H1 (cell line): ENCODE data around the gene PI4K2A. TPM values are rescaled to one million over a fixed set of nuclear protein-coding genes. Genes with fewer than 3 reads are reported as not detected.

Source experiments
- ATF3 ChIP-seq: IDR thresholded peaks from 2 replicates; pipeline ENCODE4 v1.6.1; 2011; ENCODE audit warnings: low read depth, mild to moderate bottlenecking, low read length; ENCODE audit not compliant: insufficient read depth
- BCL11A ChIP-seq, 2 experiments: IDR thresholded peaks; one replicate each; pipeline ENCODE4 v1.6.1; 2011; ENCODE audit warnings: low read depth in 2 of 2, low read length in 2 of 2, mild to moderate bottlenecking in 2 of 2
- CBX5 ChIP-seq: fragments of 300-800, 300-1000 bp; sonication (generic); IDR thresholded peaks from 2 replicates; pipeline ENCODE4 v1.7.1; 2016; ENCODE audit warnings: antibody characterized with exemption, low read length, low read depth
- CREB1 ChIP-seq: IDR thresholded peaks from 2 replicates; pipeline ENCODE4 v1.6.1; 2012; ENCODE audit warnings: inconsistent platforms
- HDAC6 ChIP-seq: IDR thresholded peaks from one replicate; pipeline ENCODE4 v1.7.1; 2012; ENCODE audit warnings: low read depth, mild to moderate bottlenecking, inconsistent platforms, low read length, moderate library complexity
- RBBP5 ChIP-seq: IDR thresholded peaks from 2 replicates; pipeline ENCODE4 v1.7.1; 2012; ENCODE audit warnings: low read depth, mild to moderate bottlenecking, inconsistent platforms, low read length, moderate library complexity, borderline replicate concordance
- SIX5 ChIP-seq: IDR thresholded peaks from 2 replicates; pipeline ENCODE4 v1.6.1; 2011; ENCODE audit warnings: mild to moderate bottlenecking, low read depth, low read length
- YY1 ChIP-seq: IDR thresholded peaks from 2 replicates; pipeline ENCODE4 v1.6.1; 2011; ENCODE audit warnings: low read depth, mild to moderate bottlenecking, low read length
- polyA plus RNA-seq, 7 experiments: library from polyadenylated mRNA; depleted of rRNA in 3 of 7; stranded (reverse) in 5 of 7; unstranded in 2 of 7; fragments of >200 nt in 5 of 7; fragments of 200-250 nt in 2 of 7; gene quantifications; 1 replicate in 5 of 7; 2 replicates in 1 of 7; 4 replicates in 1 of 7; pipeline versions ENCODE4 v1.2.1 to v1.2.3, GENCODE V29; 2011 to 2013; ENCODE audit warnings: missing spikeins in 2 of 7, mixed read lengths in 2 of 7
- total RNA-seq: library from RNA; stranded (reverse); fragmentation: NEBNext Ultra II Directional; extraction: Animal tissue kit (Norgen Biotek cat#: 25700); gene quantifications from 2 replicates; pipeline ENCODE4 v1.2.1, GENCODE V29; 2021

The PI4K2A gene
- total and polyA plus RNA-seq, 2 of the 8 experiments (the other 6 are each of a cell fraction or from before 2014, with no cell fraction given), result 20.7 to 21.9 TPM

- TF ChIP-seq BCL11A (IDR thresholded peaks at IDR 0.05; ENCODE audit: low read depth in 2 of 2, low read length in 2 of 2), result no peak
- TF ChIP-seq RBBP5, result no peak
- TF ChIP-seq YY1, result no peak
- no peak for TF ChIP-seq SIX5
- TF ChIP-seq HDAC6, result no peak
- TF ChIP-seq CREB1, result no peak
- TF ChIP-seq CBX5, result no peak
- no peak for TF ChIP-seq ATF3
- TF ChIP-seq, all 59 proteins: peak for 0
Observed at GRCh38 chr10:97618733-97619132, 21.7 kb upstream of the PI4K2A start (continued).
